SK-N-MC (cell line): ENCODE data around the gene SLC4A9.
"Not testable (repeated sequence)": the region's sequence is repeated elsewhere in the genome, so short reads cannot be mapped to it uniquely, and the experiment has no call there.

Experiments used
- DNase-seq: peaks from one replicate; pipeline ENCODE4 v3.0.0-alpha.2; 2011; ENCODE audit warnings: low read depth, low spot score
- H3K27ac ChIP-seq: fragments of 200-600 bp; sonication (generic); 2 replicates; pipeline ENCODE4 v1.5.1; 2016; ENCODE audit warnings: mixed run types
- H3K36me3 ChIP-seq: fragments of 200-600 bp; sonication (generic); 2 replicates; pipeline ENCODE4 v1.6.1; 2017; ENCODE audit warnings: antibody characterized with exemption, low read length, mixed read lengths; ENCODE audit not compliant: insufficient read depth
- H3K4me3 ChIP-seq: fragments of 200-600 bp; sonication (generic); 2 replicates; pipeline ENCODE4 v1.5.1; 2016
- H3K9ac ChIP-seq: fragments of 200-600 bp; sonication (generic); 2 replicates; pipeline ENCODE4 v1.8.0; 2017; ENCODE audit warnings: mixed run types, mixed read lengths; ENCODE audit not compliant: insufficient read length
- H3K9me3 ChIP-seq: fragments of 200-600 bp; sonication (generic); 2 replicates; pipeline ENCODE4 v1.6.1; 2017; ENCODE audit warnings: low read depth, mild to moderate bottlenecking, antibody characterized with exemption, low read length, moderate library complexity, mixed read lengths
- EZH2 ChIP-seq: fragments of 200-600 bp; sonication (generic); IDR thresholded peaks from one replicate; pipeline ENCODE4 v1.6.1; 2017; ENCODE audit warnings: antibody characterized with exemption
- FOXP2 ChIP-seq: optimal IDR thresholded peaks from 2 replicates; pipeline ENCODE3; 2011; ENCODE audit warnings: mild to moderate bottlenecking, moderate library complexity; ENCODE audit not compliant: insufficient read depth; ENCODE audit errors: extremely low read length, control extremely low read depth
- POLR2AphosphoS5 ChIP-seq: IDR thresholded peaks from 2 replicates; pipeline ENCODE4 v1.6.1; 2012; ENCODE audit warnings: mild to moderate bottlenecking, low read depth, low read length, borderline replicate concordance

Gene SLC4A9

DNA sequence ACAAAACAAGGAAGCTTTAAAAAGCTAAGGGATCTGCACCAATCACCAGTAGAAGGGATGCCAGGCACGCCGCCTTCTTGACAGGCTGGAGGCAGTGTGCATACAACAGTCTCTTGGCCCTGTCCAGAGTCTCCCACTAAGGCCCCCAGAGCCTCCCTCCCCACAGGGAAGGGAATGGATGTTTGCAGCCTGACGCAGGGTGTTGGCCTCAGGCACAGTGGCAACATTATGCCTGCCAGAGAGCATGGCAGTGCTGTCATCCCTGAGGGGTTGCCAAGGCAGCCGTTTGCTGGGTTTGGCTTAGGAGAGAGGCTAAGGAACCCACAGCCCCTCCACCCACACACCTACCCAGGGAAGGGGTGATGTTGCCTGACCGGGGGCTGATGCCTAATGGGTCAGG is 18.4 kb upstream of the SLC4A9 start:
- H3K9me3 ChIP-seq: no peaks in the 10 kb centered on the region
- H3K4me3 ChIP-seq: no peak overlapping the region
- TF ChIP-seq FOXP2 (no peak), POLR2AphosphoS5 (no peak), EZH2 (no peak)
- H3K27ac ChIP-seq: no peak overlapping the region
- H3K9ac ChIP-seq: no peak overlapping the region
- H3K36me3 ChIP-seq: no peaks in the 10 kb centered on the region
- DNase-seq: no peak

DNA sequence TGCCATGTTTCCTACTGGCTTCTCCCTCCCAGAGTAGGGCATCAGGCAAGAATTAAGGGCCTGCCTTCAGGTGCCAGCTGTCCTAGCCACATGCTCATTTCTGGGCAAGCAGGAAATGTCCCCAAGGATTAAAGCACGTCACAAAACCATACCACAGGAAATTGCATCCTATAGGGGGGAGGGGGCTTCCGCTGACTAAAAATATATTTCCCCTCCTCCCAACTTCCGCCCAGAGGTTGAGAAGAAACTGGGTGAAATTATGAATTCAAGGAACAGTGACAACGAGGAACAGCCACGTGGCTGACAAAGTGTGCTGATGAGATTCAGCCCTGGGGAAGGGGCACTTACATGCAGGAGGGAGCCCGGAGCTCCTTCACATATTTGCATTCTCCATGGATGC is 17.7 kb upstream of the SLC4A9 start:
- no peak overlapping the region for H3K9ac ChIP-seq
- DNase-seq: no peak
- H3K27ac ChIP-seq: peak overlapping the region; percentile 19; the same call in 1 of the 2 replicates
- H3K4me3 ChIP-seq: no peak overlapping the region
- no peaks in the 10 kb centered on the region for H3K9me3 ChIP-seq
- H3K36me3 ChIP-seq: no peaks in the 10 kb centered on the region
- TF ChIP-seq POLR2AphosphoS5: no peak
- no peak for TF ChIP-seq EZH2
- no peak for TF ChIP-seq FOXP2

DNA sequence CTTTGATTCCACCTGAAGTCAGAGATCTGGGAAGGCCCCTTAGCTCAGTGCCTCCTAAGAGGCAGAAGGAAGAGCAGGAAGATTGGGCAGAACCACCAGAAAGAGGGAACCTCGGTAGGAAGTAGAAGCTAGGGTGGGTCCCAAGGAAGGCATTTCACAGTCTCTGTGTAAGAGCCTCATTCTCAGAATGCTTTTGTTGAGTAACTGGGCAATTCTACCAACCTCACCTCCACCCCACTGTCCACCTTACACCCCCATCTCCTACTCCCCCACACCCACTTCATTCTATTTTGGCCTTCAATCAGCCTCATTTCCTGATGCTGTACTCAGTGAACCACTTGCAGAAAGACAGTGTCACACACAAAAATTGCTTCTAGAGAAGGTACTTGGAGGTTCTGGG is 17.1 kb upstream of the SLC4A9 start:
- Histone ChIP-seq H3K9me3 (no peaks in the 10 kb centered on the region), H3K9ac (no peak overlapping the region), H3K36me3 (no peaks in the 10 kb centered on the region), H3K27ac (peak overlapping the region; percentile 19; the same call in 1 of the 2 replicates), H3K4me3 (no peak overlapping the region)
- DNase-seq: no peak
- TF ChIP-seq EZH2: no peak

DNA sequence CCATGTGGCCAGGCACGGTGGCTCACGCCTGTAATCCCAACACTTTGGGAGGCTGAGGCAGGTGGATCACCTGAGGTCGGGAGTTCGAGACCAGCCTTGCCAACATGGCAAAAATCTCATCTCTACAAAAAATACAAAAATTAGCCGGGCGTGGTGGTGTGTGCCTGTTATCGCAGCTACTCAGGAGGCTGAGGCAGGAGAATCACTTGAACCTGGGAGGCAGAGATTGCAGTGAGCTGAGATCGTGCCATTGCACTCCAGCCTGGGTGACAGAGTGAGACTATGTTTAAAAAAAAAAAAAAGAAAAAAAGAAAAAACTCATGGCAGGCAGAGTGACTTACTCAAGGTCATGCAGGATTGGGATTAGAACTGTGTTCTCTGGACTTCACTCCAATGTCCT is 16.1 kb upstream of the SLC4A9 start:
- not testable (repeated sequence) for H3K27ac ChIP-seq, H3K9ac ChIP-seq, H3K9me3 ChIP-seq, H3K36me3 ChIP-seq, H3K4me3 ChIP-seq, DNase-seq

DNA sequence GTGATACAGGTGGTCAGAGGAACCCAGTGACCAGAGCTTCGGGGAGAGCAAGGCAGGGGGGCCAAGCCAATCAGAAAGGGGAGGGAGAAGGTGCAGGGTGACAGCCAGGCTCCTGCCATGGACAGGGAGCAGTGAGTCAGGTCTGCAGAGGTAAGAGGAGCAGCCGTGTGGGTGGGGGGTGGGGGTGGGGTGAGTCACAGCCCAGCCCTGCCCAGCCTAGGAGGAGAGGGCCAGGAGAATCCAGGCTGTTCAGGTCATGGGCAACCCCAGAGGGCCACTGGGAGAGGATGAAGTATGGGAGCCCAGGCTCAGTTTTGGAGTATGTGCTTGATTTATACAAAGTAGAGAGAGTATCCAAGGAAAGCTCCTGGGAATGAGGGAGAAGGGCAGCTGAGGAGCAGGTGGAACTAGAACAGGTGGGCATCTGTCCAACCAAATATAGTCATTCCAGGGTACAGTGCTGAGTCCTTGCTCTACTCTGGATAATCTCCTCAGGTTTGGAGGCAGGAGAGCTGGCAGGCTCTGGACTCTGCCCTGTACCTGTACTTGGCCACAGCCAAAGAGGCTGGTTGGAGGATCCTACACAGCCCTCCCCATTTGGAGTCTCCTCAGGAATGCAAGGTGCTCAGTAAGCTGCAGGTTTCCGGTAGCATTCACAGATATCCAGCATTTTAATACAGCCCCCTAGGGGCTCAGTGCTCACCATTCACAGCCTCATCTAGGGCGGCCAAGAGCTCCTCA is 15.1 kb upstream of the SLC4A9 start:
- H3K9ac ChIP-seq: no peak overlapping the region
- no peak overlapping the region for H3K27ac ChIP-seq
- H3K4me3 ChIP-seq: no peak overlapping the region
- no peaks in the 10 kb centered on the region for H3K9me3 ChIP-seq
- DNase-seq: no peak
- TF ChIP-seq EZH2 (no peak), FOXP2 (no peak), POLR2AphosphoS5 (no peak)
- H3K36me3 ChIP-seq: no peaks in the 10 kb centered on the region

DNA sequence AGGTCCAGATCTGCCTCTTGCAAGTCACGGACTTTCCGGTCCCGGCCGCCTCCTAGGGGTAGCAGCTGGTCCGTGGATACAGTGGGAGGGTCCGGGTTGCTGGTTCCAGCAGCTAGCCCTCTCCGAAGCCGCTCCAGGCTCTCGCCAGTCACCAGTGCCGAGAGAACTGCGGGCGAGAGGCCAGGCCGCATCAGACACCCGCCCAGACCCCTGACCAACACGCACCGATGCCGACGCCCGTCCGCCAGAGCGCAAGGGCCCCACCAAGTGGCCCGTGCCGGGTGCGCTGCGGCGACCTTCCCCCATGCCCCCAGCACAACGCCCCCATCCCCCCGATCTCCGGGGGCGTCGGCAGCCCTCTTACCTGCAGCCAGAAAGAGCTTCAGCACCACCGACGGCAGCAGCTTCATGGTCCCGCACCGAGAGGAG is 14.1 kb upstream of the SLC4A9 start:
- Histone ChIP-seq H3K27ac (no peak overlapping the region), H3K9me3 (no peaks in the 10 kb centered on the region), H3K9ac (no peak overlapping the region), H3K4me3 (peak overlapping the region; percentile 83), H3K36me3 (no peaks in the 10 kb centered on the region)
- no peak for DNase-seq
- TF ChIP-seq EZH2 (no peak), FOXP2 (no peak), POLR2AphosphoS5 (no peak)

DNA sequence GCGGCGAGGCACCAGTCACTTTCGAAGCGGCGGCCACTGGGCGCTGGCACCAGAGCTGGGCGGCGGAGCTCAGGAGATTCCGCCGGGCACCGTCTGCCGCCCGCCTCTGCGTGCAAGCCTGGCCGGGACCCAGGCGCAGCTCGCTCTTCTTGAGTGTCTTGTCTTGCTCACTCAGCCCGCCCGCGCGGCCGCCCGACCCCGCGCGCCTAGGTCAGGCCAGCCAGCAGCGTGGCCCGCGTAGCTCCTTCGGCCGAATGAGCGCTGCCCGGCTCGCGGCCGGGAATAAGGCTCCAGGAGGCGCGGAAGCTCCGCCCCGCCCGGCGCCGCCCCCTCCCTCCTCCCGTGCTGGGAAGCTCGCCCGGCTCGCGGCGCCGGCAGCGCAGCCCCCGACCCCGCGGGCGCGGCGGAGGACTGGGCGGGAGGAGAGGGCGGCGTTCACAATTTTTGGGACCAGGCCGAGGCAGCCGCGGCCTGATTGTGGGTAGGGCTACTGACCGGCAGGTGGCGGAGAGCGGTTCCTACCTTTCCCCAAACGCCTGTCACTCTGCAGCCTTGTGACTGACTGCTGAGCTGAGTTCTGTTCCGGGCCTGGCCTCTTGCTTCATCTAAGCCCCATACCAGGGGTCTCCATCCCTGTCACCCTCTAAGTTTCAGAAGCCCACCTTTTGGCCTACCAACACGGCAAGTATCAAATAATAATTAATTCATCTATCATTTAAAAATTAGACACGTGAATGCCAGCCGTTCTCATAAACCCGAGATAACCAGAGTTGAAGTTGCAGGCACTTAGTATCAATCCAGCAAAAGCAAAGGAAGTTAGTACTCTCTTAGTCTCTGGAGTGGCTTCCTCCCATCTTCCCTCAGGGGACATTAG is 13.4 kb upstream of the SLC4A9 start, which contains the start of gene HBEGF:
TSS of gene HBEGF (minus strand) at position 256 of the 874 bp plus-strand sequence. CDS start 275 bp downstream, outside the sequence.
- Histone ChIP-seq H3K9me3 (no peaks in the 10 kb centered on the region), H3K9ac (peak within 1 kb of the TSS; percentile 33), H3K27ac (no peak within 1 kb of the TSS), H3K4me3 (peak within 1 kb of the TSS; percentile 83), H3K36me3 (no peaks in the 10 kb centered on the region)
- DNase-seq: no peak
- TF ChIP-seq EZH2 (no peak), FOXP2 (no peak), POLR2AphosphoS5 (peak; percentile 41; the same call in 1 of the 2 replicates)

DNA sequence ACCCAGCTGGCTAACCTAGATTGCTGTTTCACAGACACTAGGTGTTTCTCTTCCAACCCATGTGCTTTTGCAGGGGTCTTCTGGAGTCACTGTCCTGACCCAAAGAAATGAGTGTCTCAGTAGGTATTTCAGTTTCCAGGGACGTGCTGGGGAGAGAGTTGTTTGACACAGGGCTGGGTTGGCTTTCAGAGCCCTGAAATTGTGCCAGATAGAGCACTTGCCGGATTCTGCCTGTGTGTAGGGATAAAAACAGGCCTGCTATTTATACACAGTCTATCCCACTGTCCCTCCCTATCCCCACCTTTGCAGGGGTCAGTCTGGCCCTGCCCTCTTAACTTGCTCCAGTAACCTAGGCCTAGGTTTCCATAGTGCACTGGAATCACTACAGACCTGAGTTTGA is 12.6 kb upstream of the SLC4A9 start:
- H3K36me3 ChIP-seq: no peaks in the 10 kb centered on the region
- no peak for TF ChIP-seq FOXP2
- no peak for TF ChIP-seq POLR2AphosphoS5
- TF ChIP-seq EZH2: no peak
- no peak for DNase-seq
- H3K9me3 ChIP-seq: no peaks in the 10 kb centered on the region
- no peak overlapping the region for H3K4me3 ChIP-seq
- H3K9ac ChIP-seq: no peak overlapping the region
- H3K27ac ChIP-seq: no peak overlapping the region
